HPDE6-E6E7 (cell line): ENCODE data around the gene THAP5.

Source experiments
- DNase-seq: peaks from one replicate; pipeline ENCODE4 v3.0.0; 2011; ENCODE audit warnings: missing footprints; ENCODE audit errors: extremely low spot score

THAP5 gene

DNA sequence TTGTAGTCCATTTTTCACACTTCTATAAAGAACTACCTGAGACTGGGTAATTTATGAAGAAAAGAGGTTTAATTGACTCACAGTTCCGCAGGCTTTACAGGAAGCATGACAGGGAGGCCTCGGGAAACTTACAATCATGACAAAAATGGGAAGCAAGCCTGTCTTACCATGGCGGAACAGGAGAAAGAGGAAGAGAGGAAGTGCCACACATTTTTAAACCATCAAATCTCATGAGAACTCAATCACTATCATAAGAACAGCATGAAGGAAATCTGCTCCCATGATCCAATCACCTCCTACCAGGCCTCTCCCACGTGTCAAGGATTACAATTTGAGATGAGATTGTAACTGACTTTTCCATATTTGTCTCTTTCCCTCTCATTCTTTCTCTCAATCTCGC, 34.2 kb downstream of the THAP5 start:
- DNase-seq = no peak

DNA sequence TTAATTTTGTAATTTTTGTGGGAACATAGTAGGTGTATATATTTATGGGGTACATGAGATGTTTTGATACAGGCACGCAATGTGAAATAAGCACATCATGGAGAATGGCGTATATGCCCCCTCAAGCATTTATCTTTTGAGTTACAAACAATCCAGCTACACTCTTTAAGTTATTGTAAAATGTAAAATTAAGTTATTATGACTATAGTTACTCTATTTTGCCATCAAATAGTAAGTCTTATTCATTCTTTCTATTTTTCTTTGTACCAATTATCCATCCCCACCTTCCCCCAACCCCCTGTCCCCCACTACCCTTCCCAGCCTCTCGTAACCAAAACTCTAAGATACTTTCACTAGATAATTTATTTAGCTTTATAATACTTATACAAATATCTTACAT, 35.8 kb downstream of the THAP5 start:
- no peak for DNase-seq

DNA sequence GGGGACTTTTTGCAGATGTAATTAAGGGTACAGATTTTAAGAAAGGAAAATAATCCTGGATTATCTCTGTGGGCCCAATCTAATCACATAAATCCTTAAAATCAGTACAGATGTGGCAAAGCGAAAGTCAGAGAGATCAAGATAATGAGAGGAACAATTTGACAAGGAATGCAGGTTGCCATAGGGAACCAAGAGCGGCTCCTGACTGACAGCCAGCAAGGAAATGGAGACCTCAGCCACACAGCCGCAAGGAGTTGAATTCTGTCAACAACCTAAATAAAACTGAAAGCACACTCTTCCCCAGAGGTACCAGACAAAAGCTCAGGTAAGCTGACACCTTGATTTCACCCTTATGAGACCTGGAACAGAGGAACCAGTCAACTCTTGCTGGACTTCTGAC, 40.2 kb downstream of the THAP5 start:
- peak; percentile 3 for DNase-seq

DNA sequence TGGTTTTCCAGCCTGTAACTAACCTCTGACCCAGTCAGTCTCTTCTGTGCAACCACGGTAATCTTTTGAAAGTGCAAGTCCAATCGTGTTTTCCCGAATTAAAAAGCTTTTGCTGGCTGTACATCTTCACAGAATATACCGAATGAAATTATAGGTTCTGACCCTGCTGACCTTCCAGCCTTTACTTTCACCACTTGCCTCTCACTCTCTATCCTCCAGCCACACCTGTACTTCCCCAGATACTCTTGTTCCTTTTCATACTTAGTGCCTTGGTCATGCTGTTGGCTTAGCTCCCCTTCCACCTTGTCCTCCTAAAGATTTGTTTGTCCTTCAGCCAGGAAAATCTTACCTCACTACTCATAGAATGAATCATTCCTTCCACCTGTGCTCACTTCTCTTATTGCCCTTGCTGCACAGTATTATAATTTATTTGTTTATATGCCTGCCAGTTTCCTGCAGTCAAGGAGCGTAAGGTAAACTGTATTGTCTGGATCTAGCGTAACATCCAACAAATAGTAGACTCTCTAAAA, 41.3 kb downstream of the THAP5 start:
- peak; percentile 49 for DNase-seq

DNA sequence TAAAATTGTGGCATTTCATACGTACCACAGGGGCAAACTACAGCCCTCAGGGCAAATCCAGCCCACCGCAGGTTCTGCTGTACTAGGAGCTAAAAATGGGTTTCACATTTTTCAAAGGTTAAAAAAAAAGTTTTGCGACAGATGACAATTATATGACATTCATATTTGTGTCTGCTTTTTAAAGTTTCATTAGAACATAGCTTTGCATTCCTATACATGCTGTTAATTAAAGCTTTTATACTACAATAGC, 42.8 kb downstream of the THAP5 start:
- DNase-seq = no peak

DNA sequence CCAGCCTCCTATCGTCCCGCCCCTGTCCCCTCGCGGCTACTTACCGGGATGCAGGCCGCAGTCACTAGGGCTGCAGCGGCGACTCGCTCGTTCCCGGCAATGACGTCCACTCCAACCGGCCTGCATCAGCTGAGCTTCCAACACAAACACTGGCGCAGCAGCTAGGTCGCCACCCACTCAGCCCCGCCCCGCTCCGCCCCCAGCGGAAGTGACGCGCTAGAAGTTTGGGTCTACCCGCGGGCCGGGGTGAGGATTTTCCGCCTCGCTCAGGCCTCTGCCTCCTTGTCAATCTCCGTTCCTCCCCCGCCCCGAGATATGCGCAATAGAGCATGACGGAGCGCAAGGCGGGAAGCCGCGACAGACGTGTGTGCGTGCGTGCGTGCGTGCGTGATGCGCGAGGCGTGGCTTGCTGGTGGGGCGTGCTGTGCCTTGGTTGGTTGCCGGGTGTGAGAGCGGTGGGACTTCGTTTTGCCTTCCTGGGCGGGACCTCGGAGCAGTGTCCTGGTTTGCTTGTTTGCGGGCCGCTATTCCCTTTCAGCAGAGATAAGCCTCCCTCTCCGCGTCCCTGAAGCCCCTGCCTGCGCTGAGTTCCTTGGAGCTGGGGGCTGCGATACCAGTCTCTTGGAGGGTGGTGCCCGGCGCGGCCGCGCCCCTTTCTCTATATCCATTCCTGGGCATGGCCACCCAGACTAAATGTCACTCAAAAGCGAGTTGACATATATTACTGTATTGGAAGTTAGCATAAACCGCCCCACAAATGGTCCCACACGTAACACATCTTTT, 43.3 kb downstream of the THAP5 start, which contains the start of gene PNPLA8:
Gene PNPLA8 (minus strand): TSS at position 151 of the 783 bp plus-strand sequence. CDS start 10,644 bp downstream, outside the sequence.
- peak; percentile 95 for DNase-seq

DNA sequence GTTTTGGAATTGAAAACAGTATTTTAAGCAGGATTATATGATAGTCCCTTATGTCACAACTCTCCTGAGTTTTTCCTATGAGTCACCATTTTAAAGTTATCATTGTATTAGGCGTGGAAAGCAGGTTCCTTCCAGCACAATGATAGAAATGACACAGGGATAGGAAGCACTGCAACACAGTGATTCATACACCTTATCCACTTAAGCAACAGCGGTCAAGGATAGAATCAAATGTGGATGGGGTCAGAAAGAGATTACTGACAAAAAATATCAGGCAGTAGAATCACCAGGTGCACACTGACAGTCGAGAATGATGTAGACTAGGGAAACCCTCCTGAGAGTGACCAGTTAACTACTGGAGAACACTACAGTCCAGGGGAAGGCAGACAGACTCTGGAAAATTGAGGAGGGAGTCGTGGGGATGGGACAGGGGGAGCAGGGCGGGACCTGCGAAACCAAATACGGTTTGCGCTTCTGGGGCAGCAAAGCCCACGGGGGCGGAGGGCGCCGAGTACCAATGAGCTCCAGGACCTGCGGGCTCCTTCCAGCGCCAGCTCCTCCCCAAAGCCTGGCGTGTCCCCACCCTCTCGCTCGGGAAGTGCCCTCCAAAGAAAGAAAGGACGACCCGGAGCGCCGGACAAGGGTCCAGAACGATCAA, 44.0 kb downstream of the THAP5 start:
- peak; percentile 74 for DNase-seq

DNA sequence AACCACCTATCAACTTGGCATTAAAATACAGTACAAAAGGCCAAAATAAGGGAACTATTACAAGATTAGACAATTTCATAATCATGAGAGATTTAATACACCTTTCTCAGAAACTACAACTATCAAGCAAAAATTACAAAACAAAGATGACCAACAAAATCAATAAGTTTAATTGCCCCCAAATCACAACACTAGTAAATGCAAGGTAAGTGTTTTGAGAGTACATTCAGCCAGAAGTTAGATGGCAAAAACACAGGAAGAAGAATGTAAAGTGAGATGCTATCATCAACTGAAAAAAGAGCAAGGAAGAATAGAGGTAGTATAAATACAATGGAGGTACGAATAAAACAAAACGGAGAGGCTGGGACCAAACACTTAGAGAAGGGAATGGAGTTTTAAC, 46.7 kb downstream of the THAP5 start:
- DNase-seq = no peak

DNA sequence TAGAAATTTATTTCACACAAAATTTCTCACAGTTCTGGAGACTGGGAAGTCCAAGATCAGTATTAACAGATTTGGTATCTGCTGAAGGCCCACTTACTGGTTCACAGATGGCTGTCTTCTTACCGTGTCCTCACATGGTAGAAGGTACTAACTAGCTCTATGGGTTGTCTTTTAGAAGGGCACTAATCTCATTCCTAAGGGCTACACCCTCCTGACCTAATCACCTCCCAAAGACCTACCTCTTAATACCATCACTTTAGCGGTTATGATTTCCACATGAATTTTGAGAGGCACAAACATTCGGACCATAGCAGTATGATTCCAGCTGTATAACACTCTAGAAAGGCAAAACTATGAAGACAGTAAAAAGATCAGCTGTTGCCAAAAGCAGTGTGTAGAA, 51.6 kb downstream of the THAP5 start:
- DNase-seq = no peak

DNA sequence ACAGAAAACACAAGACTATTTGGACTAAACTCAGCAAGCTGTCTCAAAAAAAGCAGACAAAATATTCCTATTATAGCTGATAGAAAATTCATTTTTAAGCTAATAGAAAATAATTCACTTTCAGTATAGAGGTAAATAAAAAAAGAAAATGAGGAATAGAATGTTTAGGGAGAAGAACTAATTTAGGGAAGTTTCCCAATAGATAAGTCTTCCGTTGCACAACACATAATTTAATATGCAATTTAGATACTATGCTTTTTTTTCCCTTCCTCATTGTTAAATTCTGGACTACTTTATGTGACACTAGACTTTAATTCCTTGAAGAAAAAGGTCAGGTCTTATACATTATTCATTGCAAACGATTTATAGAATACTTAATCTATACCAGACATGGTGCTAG, 53.9 kb downstream of the THAP5 start:
- no peak for DNase-seq

DNA sequence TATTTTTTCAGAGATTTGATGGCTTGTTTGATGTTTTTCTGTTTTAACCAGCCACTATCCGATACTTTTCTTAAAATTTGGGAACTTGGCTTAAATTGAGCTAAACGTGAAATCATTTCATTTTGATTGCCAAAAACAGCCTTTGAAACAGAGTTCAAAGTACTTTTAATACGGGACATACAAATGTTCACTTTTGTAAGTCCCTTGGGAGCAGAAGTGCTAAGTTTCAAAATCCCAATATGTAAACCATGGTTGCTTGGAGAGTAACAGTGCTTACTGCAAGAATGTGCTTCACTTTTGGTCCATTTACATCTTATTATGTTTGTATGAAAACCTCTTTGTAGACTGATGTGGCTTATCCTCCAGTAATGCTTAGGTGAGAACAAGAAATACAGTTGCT, 54.5 kb downstream of the THAP5 start:
- no peak for DNase-seq
